HG03457 (cell line): ENCODE results near the gene BANF2.

ENCODE experiments used
- ATAC-seq: cut with Tn5 transposase; IDR thresholded peaks from one replicate; pipeline ENCODE4 v1.9.1; 2021; ENCODE audit warnings: moderate number of reproducible peaks; ENCODE audit not compliant: unreplicated experiment

BANF2 gene

GRCh38 chr20:17708675-17709360 is 9.1 kb downstream of the BANF2 start:
- ATAC-seq, result no peak

- ATAC-seq, result no peak
Observed at GRCh38 chr20:17709361-17710293, 9.9 kb downstream of the BANF2 start.

- ATAC-seq, result no peak
Observed at GRCh38 chr20:17710379-17711266, 10.9 kb downstream of the BANF2 start.

- no peak for ATAC-seq
Observed at GRCh38 chr20:17711267-17711627, 11.5 kb downstream of the BANF2 start.

GRCh38 chr20:17712201-17712600 is 12.4 kb downstream of the BANF2 start:
- no peak for ATAC-seq

- no peak for ATAC-seq
Observed at GRCh38 chr20:17712708-17713107, 12.9 kb downstream of the BANF2 start.

- ATAC-seq, result no peak
Observed at GRCh38 chr20:17714597-17714996, 14.8 kb downstream of the BANF2 start.

GRCh38 chr20:17715075-17715474 is 15.3 kb downstream of the BANF2 start:
- no peak for ATAC-seq

GRCh38 chr20:17716331-17716730 is 16.6 kb downstream of the BANF2 start:
- no peak for ATAC-seq

- no peak for ATAC-seq
Observed at GRCh38 chr20:17720755-17721154, 21.0 kb downstream of the BANF2 start.

GRCh38 chr20:17721802-17722486 is 22.2 kb downstream of the BANF2 start:
- ATAC-seq, result no peak

GRCh38 chr20:17722493-17723300 is 22.9 kb downstream of the BANF2 start:
- no peak for ATAC-seq

- ATAC-seq, result no peak
Observed at GRCh38 chr20:17723301-17723691, 23.5 kb downstream of the BANF2 start.

GRCh38 chr20:17725094-17725835 is 25.5 kb downstream of the BANF2 start:
- no peak for ATAC-seq

- ATAC-seq, result no peak
Observed at GRCh38 chr20:17726902-17727301, 27.1 kb downstream of the BANF2 start.

- ATAC-seq, result no peak
Observed at GRCh38 chr20:17727351-17727750, 27.6 kb downstream of the BANF2 start.

GRCh38 chr20:17728074-17728473 is 28.3 kb downstream of the BANF2 start:
- ATAC-seq, result no peak

GRCh38 chr20:17730071-17730470 is 30.3 kb downstream of the BANF2 start:
- no peak for ATAC-seq

GRCh38 chr20:17731233-17731632 is 31.5 kb downstream of the BANF2 start:
- no peak for ATAC-seq
